Measurements from ENCODE around the gene TMEM214. TPM values are rescaled to one million over a fixed set of nuclear protein-coding genes. Genes with fewer than 3 reads are reported as not detected.

Gene TMEM214
- polyA plus RNA-seq, 1 donor from 2014 or later = 10.3 TPM

DNA sequence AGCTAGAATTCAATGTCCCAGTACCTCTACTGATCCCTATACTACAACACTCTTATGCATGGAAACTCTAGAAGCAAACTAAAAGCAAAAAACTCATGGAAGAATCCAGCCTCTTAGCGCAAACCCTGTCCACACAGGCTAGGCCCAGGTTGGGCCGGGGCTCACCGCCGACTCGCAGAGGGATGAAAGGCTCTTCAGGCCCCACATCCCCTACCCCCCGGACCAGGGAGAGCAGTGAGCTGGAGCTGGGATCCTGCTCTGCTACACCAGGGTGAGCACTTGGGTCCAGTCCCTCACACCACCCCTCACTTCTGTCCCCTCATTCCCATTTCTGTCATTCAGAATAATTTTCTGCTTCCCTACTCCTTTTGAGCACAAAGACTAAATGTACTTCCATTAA is 36.7 kb downstream of the TMEM214 start (continued):
- no peak for TF ChIP-seq MXI1 (conservative IDR thresholded peaks at IDR 0.05; ENCODE audit: poor library complexity, severe bottlenecking)

DNA sequence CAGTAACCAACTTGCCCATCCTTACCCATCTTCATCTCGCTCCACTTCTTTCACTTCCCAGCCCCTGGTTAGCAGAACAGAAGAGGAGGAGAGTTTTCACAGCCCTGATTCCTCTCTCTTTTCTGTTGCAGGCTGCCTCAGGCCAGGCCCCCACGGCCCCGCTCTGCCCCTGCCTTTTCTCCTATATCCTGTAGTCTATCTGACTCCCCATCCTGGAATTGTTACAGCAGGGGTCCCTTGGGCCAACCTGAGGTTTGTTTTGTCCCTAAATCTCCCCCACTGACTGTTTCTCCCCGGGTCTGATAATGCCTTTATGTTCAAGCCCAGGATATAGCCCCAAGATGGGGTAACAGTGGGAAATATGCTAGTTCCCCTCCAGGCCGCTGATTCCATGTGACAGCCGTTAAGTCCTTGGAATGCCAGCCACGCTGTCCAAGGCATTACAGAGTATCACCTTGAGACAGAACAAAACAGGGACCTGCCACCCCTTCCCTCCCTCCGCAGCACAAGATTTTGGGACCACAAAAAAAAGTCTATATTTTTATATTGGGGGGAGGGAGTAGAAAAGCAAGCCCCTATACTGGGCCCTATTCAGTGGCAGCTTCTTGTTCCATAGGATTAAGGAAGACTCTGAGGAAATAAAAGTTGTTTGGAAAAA is 37.3 kb downstream of the TMEM214 start:
- no peak overlapping the region for H3K27ac ChIP-seq (ENCODE audit: low read length)
- H3K9ac ChIP-seq (ENCODE audit: low read length) = peak overlapping the region; percentile 97
- no peak for TF ChIP-seq SMC3 (conservative IDR thresholded peaks at IDR 0.05; ENCODE audit: poor library complexity)
- TF ChIP-seq TAF1 (IDR thresholded peaks at IDR 0.05; ENCODE audit: low read depth) = no peak
- no peak for TF ChIP-seq RAD21 (conservative IDR thresholded peaks at IDR 0.05)
- TF ChIP-seq EP300 (conservative IDR thresholded peaks at IDR 0.05; ENCODE audit: poor library complexity, severe bottlenecking) = no peak
- no peak for TF ChIP-seq POLR2AphosphoS5 (IDR thresholded peaks at IDR 0.05)
- TF ChIP-seq MXI1 (conservative IDR thresholded peaks at IDR 0.05; ENCODE audit: poor library complexity, severe bottlenecking) = no peak
- TF ChIP-seq, protein P1, sequence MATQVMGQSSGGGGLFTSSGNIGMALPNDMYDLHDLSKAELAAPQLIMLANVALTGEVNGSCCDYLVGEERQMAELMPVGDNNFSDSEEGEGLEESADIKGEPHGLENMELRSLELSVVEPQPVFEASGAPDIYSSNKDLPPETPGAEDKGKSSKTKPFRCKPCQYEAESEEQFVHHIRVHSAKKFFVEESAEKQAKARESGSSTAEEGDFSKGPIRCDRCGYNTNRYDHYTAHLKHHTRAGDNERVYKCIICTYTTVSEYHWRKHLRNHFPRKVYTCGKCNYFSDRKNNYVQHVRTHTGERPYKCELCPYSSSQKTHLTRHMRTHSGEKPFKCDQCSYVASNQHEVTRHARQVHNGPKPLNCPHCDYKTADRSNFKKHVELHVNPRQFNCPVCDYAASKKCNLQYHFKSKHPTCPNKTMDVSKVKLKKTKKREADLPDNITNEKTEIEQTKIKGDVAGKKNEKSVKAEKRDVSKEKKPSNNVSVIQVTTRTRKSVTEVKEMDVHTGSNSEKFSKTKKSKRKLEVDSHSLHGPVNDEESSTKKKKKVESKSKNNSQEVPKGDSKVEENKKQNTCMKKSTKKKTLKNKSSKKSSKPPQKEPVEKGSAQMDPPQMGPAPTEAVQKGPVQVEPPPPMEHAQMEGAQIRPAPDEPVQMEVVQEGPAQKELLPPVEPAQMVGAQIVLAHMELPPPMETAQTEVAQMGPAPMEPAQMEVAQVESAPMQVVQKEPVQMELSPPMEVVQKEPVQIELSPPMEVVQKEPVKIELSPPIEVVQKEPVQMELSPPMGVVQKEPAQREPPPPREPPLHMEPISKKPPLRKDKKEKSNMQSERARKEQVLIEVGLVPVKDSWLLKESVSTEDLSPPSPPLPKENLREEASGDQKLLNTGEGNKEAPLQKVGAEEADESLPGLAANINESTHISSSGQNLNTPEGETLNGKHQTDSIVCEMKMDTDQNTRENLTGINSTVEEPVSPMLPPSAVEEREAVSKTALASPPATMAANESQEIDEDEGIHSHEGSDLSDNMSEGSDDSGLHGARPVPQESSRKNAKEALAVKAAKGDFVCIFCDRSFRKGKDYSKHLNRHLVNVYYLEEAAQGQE (IDR thresholded peaks at IDR 0.05; ENCODE audit: borderline replicate concordance) = no peak
- no peak for TF ChIP-seq EZH2 (IDR thresholded peaks at IDR 0.05; ENCODE audit: borderline replicate concordance, insufficient read depth, low read length, poor library complexity, severe bottlenecking)
- TF ChIP-seq, protein P2, sequence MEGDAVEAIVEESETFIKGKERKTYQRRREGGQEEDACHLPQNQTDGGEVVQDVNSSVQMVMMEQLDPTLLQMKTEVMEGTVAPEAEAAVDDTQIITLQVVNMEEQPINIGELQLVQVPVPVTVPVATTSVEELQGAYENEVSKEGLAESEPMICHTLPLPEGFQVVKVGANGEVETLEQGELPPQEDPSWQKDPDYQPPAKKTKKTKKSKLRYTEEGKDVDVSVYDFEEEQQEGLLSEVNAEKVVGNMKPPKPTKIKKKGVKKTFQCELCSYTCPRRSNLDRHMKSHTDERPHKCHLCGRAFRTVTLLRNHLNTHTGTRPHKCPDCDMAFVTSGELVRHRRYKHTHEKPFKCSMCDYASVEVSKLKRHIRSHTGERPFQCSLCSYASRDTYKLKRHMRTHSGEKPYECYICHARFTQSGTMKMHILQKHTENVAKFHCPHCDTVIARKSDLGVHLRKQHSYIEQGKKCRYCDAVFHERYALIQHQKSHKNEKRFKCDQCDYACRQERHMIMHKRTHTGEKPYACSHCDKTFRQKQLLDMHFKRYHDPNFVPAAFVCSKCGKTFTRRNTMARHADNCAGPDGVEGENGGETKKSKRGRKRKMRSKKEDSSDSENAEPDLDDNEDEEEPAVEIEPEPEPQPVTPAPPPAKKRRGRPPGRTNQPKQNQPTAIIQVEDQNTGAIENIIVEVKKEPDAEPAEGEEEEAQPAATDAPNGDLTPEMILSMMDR (IDR thresholded peaks at IDR 0.05; ENCODE audit: poor library complexity, severe bottlenecking) = no peak
- H2AFZ ChIP-seq (ENCODE audit: low read depth, low read length) = no peak overlapping the region
- no peaks in the 10 kb centered on the region for H3F3A ChIP-seq (ENCODE audit: insufficient read depth, low read length, poor library complexity, severe bottlenecking)
- H3K27me3 ChIP-seq (ENCODE audit: insufficient read depth, low read depth, low read length) = no peaks in the 10 kb centered on the region
- H3K36me3 ChIP-seq (ENCODE audit: insufficient read depth, low read length) = no peaks in the 10 kb centered on the region
- H4K20me1 ChIP-seq (ENCODE audit: insufficient read depth) = no peaks in the 10 kb centered on the region
- peak overlapping the region; percentile 80 for H3K4me3 ChIP-seq (ENCODE audit: low read length)
- no peaks in the 10 kb centered on the region for H3K9me3 ChIP-seq (ENCODE audit: low read length)
- peak overlapping the region; percentile 81 for H3K4me2 ChIP-seq (ENCODE audit: low read length)
- H3K79me2 ChIP-seq (replicated peaks; ENCODE audit: insufficient read depth, low read length) = peaks cover 23% of the 10 kb centered on the region
- no peaks in the 10 kb centered on the region for H3K9me2 ChIP-seq (ENCODE audit: insufficient read depth, low read length)

DNA sequence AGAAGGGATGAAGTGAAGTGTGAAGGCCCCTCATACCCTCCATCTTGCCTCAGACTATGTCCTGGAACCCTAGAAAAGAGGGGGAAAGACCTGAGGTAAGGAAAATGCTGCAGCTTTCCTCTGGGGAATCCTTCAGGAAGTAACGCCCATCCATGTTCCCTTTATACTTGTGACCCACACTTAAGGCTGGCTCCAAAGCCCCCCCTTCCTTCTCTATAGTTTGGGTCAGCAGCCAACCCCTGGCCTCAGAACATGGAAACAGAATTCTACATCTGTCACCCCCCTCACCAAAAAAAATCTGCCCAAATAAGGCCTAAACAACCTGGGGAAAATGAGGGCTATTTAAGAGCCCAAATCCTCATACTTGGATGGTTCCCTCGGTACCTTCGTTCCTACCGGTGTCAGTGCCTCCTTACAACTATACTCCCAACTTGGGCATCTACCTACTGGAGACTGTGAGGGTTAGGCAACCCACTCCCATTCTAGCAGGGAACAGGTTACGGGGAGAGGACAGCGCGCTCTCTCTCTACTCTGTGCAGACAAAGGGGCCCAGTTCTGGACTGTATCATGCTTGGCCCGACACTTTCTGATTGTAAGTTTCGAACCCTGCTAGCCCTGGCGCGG is 38.0 kb downstream of the TMEM214 start:
- H3F3A ChIP-seq (ENCODE audit: insufficient read depth, low read length, poor library complexity, severe bottlenecking) = no peaks in the 10 kb centered on the region
- peak overlapping the region; percentile 81 for H3K4me2 ChIP-seq (ENCODE audit: low read length)
- no peaks in the 10 kb centered on the region for H3K9me2 ChIP-seq (ENCODE audit: insufficient read depth, low read length)
- peak overlapping the region; percentile 97 for H3K9ac ChIP-seq (ENCODE audit: low read length)
- H3K79me2 ChIP-seq (replicated peaks; ENCODE audit: insufficient read depth, low read length) = peaks cover 23% of the 10 kb centered on the region
- no peak for TF ChIP-seq SMC3 (conservative IDR thresholded peaks at IDR 0.05; ENCODE audit: poor library complexity)
- TF ChIP-seq EZH2 (IDR thresholded peaks at IDR 0.05; ENCODE audit: borderline replicate concordance, insufficient read depth, low read length, poor library complexity, severe bottlenecking) = no peak
- TF ChIP-seq, protein P1 (IDR thresholded peaks at IDR 0.05; ENCODE audit: borderline replicate concordance) = no peak
- no peak for TF ChIP-seq MXI1 (conservative IDR thresholded peaks at IDR 0.05; ENCODE audit: poor library complexity, severe bottlenecking)
- TF ChIP-seq, protein P2 (IDR thresholded peaks at IDR 0.05; ENCODE audit: poor library complexity, severe bottlenecking) = no peak
- TF ChIP-seq RAD21 (conservative IDR thresholded peaks at IDR 0.05) = no peak
- no peaks in the 10 kb centered on the region for H4K20me1 ChIP-seq (ENCODE audit: insufficient read depth)
- H3K9me3 ChIP-seq (ENCODE audit: low read length) = no peaks in the 10 kb centered on the region
- H3K36me3 ChIP-seq (ENCODE audit: insufficient read depth, low read length) = no peaks in the 10 kb centered on the region
- peak overlapping the region; percentile 89 for H2AFZ ChIP-seq (ENCODE audit: low read depth, low read length)
- peak overlapping the region; percentile 87 for H3K27ac ChIP-seq (ENCODE audit: low read length)
- H3K27me3 ChIP-seq (ENCODE audit: insufficient read depth, low read depth, low read length) = no peaks in the 10 kb centered on the region
- H3K4me3 ChIP-seq (ENCODE audit: low read length) = peak overlapping the region; percentile 80
